Sigmoid colon (tissue), 7 donors: ENCODE results near the gene MMP19. TPM values are rescaled to one million over a fixed set of nuclear protein-coding genes. Genes with fewer than 3 reads are reported as not detected.

ENCODE experiments used
- DNase-seq: peaks from one replicate; pipeline ENCODE4 v3.0.0-alpha.2; 2019
- H3K27ac ChIP-seq, 4 donors: fragments of 200-600 bp; sonication (generic); one replicate each; pipeline ENCODE4 v1.5.1; 2016 to 2019; ENCODE audit warnings: mild to moderate bottlenecking in 1 of 4
- H3K27me3 ChIP-seq, 3 donors: fragments of 200-600 bp; sonication (generic); one replicate each; pipeline ENCODE4 v1.5.1; 2019; ENCODE audit warnings: mild to moderate bottlenecking in 1 of 3
- H3K36me3 ChIP-seq, 4 donors: fragments of 200-600 bp; sonication (generic); one replicate each; pipeline ENCODE4 v1.5.1; 2016 to 2019
- H3K4me1 ChIP-seq, 4 donors: fragments of 200-600 bp; sonication (generic); one replicate each; pipeline ENCODE4 v1.5.1; 2017 to 2019
- H3K4me3 ChIP-seq, 4 donors: fragments of 200-600 bp; sonication (generic); one replicate each; pipeline ENCODE4 v1.5.1; 2017 to 2019; ENCODE audit warnings: mild to moderate bottlenecking in 2 of 4, moderate library complexity in 1 of 4
- H3K9me3 ChIP-seq, 4 donors: fragments of 200-600 bp in 3 of 4; sonication (generic) in 3 of 4; one replicate each; pipeline versions ENCODE4 v1.5.1 to v1.6.1; 2013 to 2019
- EP300 ChIP-seq, 4 donors: sonication (generic); formaldehyde crosslinking; IDR thresholded peaks; one replicate each; pipeline ENCODE4 v1.6.1; 2017; ENCODE audit warnings: antibody characterized with exemption in 4 of 4
- POLR2A ChIP-seq, 2 donors: fragments of 450-650 bp; IDR thresholded peaks; one replicate each; pipeline ENCODE4 v1.6.1; 2016; ENCODE audit warnings: antibody characterized with exemption in 2 of 2, mild to moderate bottlenecking in 2 of 2, moderate library complexity in 2 of 2
- POLR2AphosphoS5 ChIP-seq, 4 donors: sonication (generic); formaldehyde crosslinking; IDR thresholded peaks; one replicate each; pipeline ENCODE4 v1.6.1; 2017; ENCODE audit warnings: antibody characterized with exemption in 4 of 4
- WGBS, 2 donors: extraction: QIAGEN DNeasy Blood & Tissue Kit; methylation state at CpG; one replicate each; pipeline ENCODE4 v1.1.7; 2013; 5-methylcytosine and 5-hydroxymethylcytosine counted together
- intact Hi-C: fragments of 100-400 bp; cut with DNase I; formaldehyde crosslinking; loops from one replicate; pipeline ENCODE4 v1.15.1; 2023
- polyA plus RNA-seq, 3 donors: library from polyadenylated mRNA; stranded (reverse); fragments of 200-250 nt; gene quantifications; one replicate each; pipeline ENCODE4 v1.2.3, GENCODE V29; 2013
- total RNA-seq, 4 donors: library from RNA; depleted of rRNA; stranded (reverse); fragments of >200 nt; gene quantifications; one replicate each; pipeline ENCODE4 v1.1.0, GENCODE V29; 2016
- TF ChIP-seq, protein P1 (sequence below), 4 experiments: fragments of 450-650 bp in 3 of 4; fragments of 200-600 bp in 1 of 4; IDR thresholded peaks; one replicate each; pipeline ENCODE4 v1.5.1; 2016 to 2019; ENCODE audit warnings: antibody characterized with exemption in 4 of 4, mild to moderate bottlenecking in 3 of 4, moderate library complexity in 2 of 4
- donor health status: healthy with polysubstance abuse.
- donor health status: Bipolar disorder and iron deficiency.
- donor health status: healthy.

Gene MMP19
- total and polyA plus RNA-seq, 7 donors = 1.2 to 18.0 (median 6.0) TPM

- intact Hi-C loops = loop anchor here (2.0 kb wide), 1 partner anchor 58 kb away; no protein-coding TSS in a partner anchor
- no peak for DNase-seq
- no peak overlapping the region for H3K27ac ChIP-seq
- H3K27me3 ChIP-seq = no peaks in the 10 kb centered on the region
- H3K4me3 ChIP-seq = no peak overlapping the region
- H3K4me1 ChIP-seq = no peaks in the 10 kb centered on the region
- H3K36me3 ChIP-seq = peaks cover 6 to 94% (median 39%) of the 10 kb centered on the region in 4 donors
- no peaks in the 10 kb centered on the region for H3K9me3 ChIP-seq
- TF ChIP-seq POLR2A (IDR thresholded peaks at IDR 0.05) (no peak), POLR2AphosphoS5 (IDR thresholded peaks at IDR 0.05) (no peak), EP300 (IDR thresholded peaks at IDR 0.05) (no peak)
- TF ChIP-seq, protein P1, sequence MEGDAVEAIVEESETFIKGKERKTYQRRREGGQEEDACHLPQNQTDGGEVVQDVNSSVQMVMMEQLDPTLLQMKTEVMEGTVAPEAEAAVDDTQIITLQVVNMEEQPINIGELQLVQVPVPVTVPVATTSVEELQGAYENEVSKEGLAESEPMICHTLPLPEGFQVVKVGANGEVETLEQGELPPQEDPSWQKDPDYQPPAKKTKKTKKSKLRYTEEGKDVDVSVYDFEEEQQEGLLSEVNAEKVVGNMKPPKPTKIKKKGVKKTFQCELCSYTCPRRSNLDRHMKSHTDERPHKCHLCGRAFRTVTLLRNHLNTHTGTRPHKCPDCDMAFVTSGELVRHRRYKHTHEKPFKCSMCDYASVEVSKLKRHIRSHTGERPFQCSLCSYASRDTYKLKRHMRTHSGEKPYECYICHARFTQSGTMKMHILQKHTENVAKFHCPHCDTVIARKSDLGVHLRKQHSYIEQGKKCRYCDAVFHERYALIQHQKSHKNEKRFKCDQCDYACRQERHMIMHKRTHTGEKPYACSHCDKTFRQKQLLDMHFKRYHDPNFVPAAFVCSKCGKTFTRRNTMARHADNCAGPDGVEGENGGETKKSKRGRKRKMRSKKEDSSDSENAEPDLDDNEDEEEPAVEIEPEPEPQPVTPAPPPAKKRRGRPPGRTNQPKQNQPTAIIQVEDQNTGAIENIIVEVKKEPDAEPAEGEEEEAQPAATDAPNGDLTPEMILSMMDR (IDR thresholded peaks at IDR 0.05) = peak; percentile 20 to 53 (median 32)
- 58 to 70% methylated on average over 5 of the region's 5 CpGs for WGBS, 2 donors
Measured at GRCh38 chr12:55797068-55797467, 45.7 kb downstream of the MMP19 start.

DNA sequence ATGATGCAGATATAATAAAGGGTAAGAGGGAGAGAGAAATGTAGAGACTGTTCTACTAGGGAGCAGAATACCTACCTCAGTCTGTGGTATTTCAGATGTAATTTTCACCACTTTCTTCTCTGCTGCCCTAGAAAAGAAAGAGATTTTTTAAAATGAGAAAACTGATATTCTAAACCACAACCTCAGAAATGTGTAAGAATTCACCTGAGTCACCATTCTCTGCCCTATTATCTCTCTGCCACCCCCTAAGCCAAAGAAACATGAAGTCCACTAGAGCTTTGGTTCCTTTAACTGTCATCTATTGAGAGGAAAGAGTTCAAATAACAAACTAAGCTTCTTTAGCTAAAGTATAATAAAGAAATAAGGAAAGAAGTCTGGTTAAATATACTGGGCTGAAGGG, 46.8 kb downstream of the MMP19 start:
- intact Hi-C loops = loop anchor here (2.0 kb wide), 1 partner anchor 57 kb away; no protein-coding TSS in a partner anchor
- Histone ChIP-seq H3K4me3 (no peak overlapping the region), H3K27me3 (no peaks in the 10 kb centered on the region), H3K4me1 (no peaks in the 10 kb centered on the region), H3K9me3 (no peaks in the 10 kb centered on the region), H3K27ac (no peak overlapping the region), H3K36me3 (peaks cover 6 to 94% (median 40%) of the 10 kb centered on the region in 4 donors)
- TF ChIP-seq POLR2A (IDR thresholded peaks at IDR 0.05) = no peak
- no peak for DNase-seq

DNA sequence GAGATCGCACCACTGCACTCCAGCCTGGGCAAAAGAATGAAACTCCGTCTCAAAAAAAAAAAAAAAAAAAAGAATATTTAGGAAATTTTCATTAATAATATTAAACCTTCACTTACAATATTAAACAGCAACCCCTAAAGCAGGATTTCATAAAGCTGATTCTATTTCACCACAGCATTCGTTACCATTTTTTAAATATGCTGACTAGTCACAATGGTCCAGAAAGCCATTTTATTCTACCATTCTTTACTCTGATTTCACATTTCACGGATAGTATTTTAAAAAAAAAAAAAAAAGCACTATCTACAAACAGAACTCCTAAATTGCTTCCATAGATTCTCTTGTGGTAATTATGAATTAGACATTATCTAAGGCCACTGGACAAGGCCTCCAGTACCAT, 52.8 kb downstream of the MMP19 start:
- Histone ChIP-seq H3K4me3 (no peak overlapping the region), H3K27me3 (no peaks in the 10 kb centered on the region), H3K36me3 (peaks cover 0 to 99% (median 48%) of the 10 kb centered on the region in 4 donors), H3K4me1 (no peaks in the 10 kb centered on the region), H3K9me3 (no peaks in the 10 kb centered on the region), H3K27ac (no peak overlapping the region)
- 93 to 95% methylated on average over 4 of the region's 4 CpGs for WGBS, 2 donors
- DNase-seq = no peak
- TF ChIP-seq, protein P1 (IDR thresholded peaks at IDR 0.05) = no peak
- no peak for TF ChIP-seq POLR2AphosphoS5 (IDR thresholded peaks at IDR 0.05)
- no peak for TF ChIP-seq EP300 (IDR thresholded peaks at IDR 0.05)
- no peak for TF ChIP-seq POLR2A (IDR thresholded peaks at IDR 0.05)
- intact Hi-C loops = no loop called here

DNA sequence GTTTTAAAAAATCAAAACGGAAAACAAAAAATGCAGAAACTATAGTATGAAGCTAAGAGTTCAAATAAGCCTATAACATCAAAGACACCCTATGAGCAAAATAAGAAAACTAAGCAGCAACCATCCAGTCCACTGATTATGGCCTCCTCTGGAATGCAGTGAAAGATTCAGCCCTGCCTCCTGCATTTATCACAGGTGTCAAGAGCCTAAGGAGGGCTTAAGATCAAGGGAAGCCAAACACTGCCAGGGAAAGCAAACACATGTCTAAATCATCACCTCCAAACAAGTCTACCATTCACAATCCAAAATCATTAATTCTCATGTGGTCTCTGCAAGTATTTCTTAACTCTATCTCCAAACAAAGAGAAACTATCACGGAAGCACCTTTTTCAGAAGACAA, 53.6 kb downstream of the MMP19 start:
- intact Hi-C loops = no loop called here
- H3K27ac ChIP-seq = no peak overlapping the region
- no peaks in the 10 kb centered on the region for H3K9me3 ChIP-seq
- peaks cover 0 to 99% (median 44%) of the 10 kb centered on the region in 4 donors for H3K36me3 ChIP-seq
- H3K4me3 ChIP-seq = no peak overlapping the region
- WGBS, 2 donors = 93 to 98% methylated on average over 2 of the region's 2 CpGs
- no peak for DNase-seq
- H3K4me1 ChIP-seq = no peaks in the 10 kb centered on the region
- H3K27me3 ChIP-seq = no peaks in the 10 kb centered on the region
- TF ChIP-seq, protein P1 (IDR thresholded peaks at IDR 0.05) = no peak
- TF ChIP-seq POLR2A (IDR thresholded peaks at IDR 0.05) = no peak
- no peak for TF ChIP-seq POLR2AphosphoS5 (IDR thresholded peaks at IDR 0.05)
- no peak for TF ChIP-seq EP300 (IDR thresholded peaks at IDR 0.05)

DNA sequence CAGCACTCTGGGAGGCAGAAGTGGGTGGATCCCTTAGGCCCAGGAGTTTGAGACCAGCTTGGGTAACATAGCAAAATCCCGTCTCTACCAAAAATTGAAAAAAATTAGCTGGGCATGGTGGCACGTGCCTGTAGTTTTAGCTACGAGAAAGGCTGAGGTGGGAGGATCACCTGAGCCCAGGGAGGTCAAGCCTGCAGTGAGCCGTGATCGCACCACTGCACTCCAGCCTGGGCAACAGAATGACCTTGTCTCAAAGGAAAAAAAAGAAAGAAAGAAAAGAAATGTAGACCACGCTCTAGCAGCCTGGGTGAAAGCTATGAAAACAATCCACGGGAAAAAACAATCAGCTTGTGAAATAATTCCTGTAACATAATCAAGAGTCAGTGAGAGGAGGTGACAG, 54.2 kb downstream of the MMP19 start:
- H3K4me3 ChIP-seq = no peak overlapping the region
- no peak overlapping the region for H3K27ac ChIP-seq
- intact Hi-C loops = no loop called here
- DNase-seq = no peak
- H3K36me3 ChIP-seq = peaks cover 0 to 99% (median 45%) of the 10 kb centered on the region in 4 donors
- TF ChIP-seq EP300 (IDR thresholded peaks at IDR 0.05) (no peak), POLR2AphosphoS5 (IDR thresholded peaks at IDR 0.05) (no peak), POLR2A (IDR thresholded peaks at IDR 0.05) (no peak)
- TF ChIP-seq, protein P1 (IDR thresholded peaks at IDR 0.05) = no peak
- WGBS, 2 donors = 97 to 98% methylated on average over 7 of the region's 7 CpGs
- H3K9me3 ChIP-seq = no peaks in the 10 kb centered on the region
- H3K4me1 ChIP-seq = no peaks in the 10 kb centered on the region
- no peaks in the 10 kb centered on the region for H3K27me3 ChIP-seq

Other genes starting within 250 kb of the MMP19 start
- gene OR10P1, start 206.0 kb downstream of the MMP19 start, total RNA-seq = not detected
- gene OR10P1, start 206.0 kb downstream of the MMP19 start, polyA plus RNA-seq = not detected
- 100 to 1,000 TPM in 3 of 4 donors, 10 to 100 TPM in 1; 66.6 to 588 (median 204) TPM for gene ITGA7, start 135.0 kb downstream of the MMP19 start, total RNA-seq
- 10 to 100 TPM in 1 of 3 donors, 1 to 10 TPM in 2; 1.8 to 21.0 (median 3.6) TPM for gene ITGA7, start 135.0 kb downstream of the MMP19 start, polyA plus RNA-seq
- gene BLOC1S1, start 126.9 kb downstream of the MMP19 start, total RNA-seq = 100 to 1,000 TPM; 173 to 356 (median 317) TPM
- 100 to 1,000 TPM; 329 to 655 (median 634) TPM for gene BLOC1S1, start 126.9 kb downstream of the MMP19 start, polyA plus RNA-seq
- gene RDH5, start 122.5 kb downstream of the MMP19 start, total RNA-seq = 10 to 100 TPM; 11.2 to 37.5 (median 32.1) TPM
- 10 to 100 TPM in 2 of 3 donors, 1 to 10 TPM in 1; 8.4 to 34.4 (median 27.1) TPM for gene RDH5, start 122.5 kb downstream of the MMP19 start, polyA plus RNA-seq
- 100 to 1,000 TPM; 670 to 933 (median 849) TPM for gene CD63, start 113.9 kb downstream of the MMP19 start, total RNA-seq
- 1,000 to 10,000 TPM in 1 of 3 donors, 100 to 1,000 TPM in 2; 450 to 1,058 (median 486) TPM for gene CD63, start 113.9 kb downstream of the MMP19 start, polyA plus RNA-seq
- gene GDF11, start 99.8 kb downstream of the MMP19 start, total RNA-seq = 10 to 100 TPM in 1 of 4 donors, 1 to 10 TPM in 3; 4.3 to 12.2 (median 4.6) TPM
- 1 to 10 TPM; 1.2 to 3.9 (median 2.4) TPM for gene GDF11, start 99.8 kb downstream of the MMP19 start, polyA plus RNA-seq
- 10 to 100 TPM; 49.0 to 81.9 (median 76.9) TPM for gene SARNP, start 25.2 kb downstream of the MMP19 start, total RNA-seq
- gene SARNP, start 25.2 kb downstream of the MMP19 start, polyA plus RNA-seq = 100 to 1,000 TPM in 2 of 3 donors, 10 to 100 TPM in 1; 93.1 to 106 (median 104) TPM
- gene ORMDL2, start 24.9 kb downstream of the MMP19 start, total RNA-seq = 10 to 100 TPM in 2 of 4 donors, 1 to 10 TPM in 2; 9.1 to 18.1 (median 12.0) TPM
- gene ORMDL2, start 24.9 kb downstream of the MMP19 start, polyA plus RNA-seq = 10 to 100 TPM; 18.0 to 64.6 (median 32.4) TPM
- 10 to 100 TPM; 19.0 to 31.3 (median 25.4) TPM for gene DNAJC14, start 13.3 kb downstream of the MMP19 start, total RNA-seq
- 10 to 100 TPM; 13.2 to 27.2 (median 14.4) TPM for gene DNAJC14, start 13.3 kb downstream of the MMP19 start, polyA plus RNA-seq
- gene PYM1, start 85.0 kb upstream of the MMP19 start, total RNA-seq = 10 to 100 TPM; 17.5 to 31.7 (median 27.6) TPM
- 10 to 100 TPM; 59.9 to 93.9 (median 65.5) TPM for gene PYM1, start 85.0 kb upstream of the MMP19 start, polyA plus RNA-seq
- 10 to 100 TPM; 21.4 to 76.4 (median 49.1) TPM for gene DGKA, start 88.2 kb upstream of the MMP19 start, total RNA-seq
- gene DGKA, start 88.2 kb upstream of the MMP19 start, polyA plus RNA-seq = 10 to 100 TPM; 43.0 to 97.8 (median 44.4) TPM
- 1 to 10 TPM in 1 of 4 donors, under 1 TPM in 1, not detected in 2; 0.71 to 1.3 TPM for gene PMEL, start 123.1 kb upstream of the MMP19 start, total RNA-seq
- gene PMEL, start 123.1 kb upstream of the MMP19 start, polyA plus RNA-seq = 1 to 10 TPM; 1.2 to 1.8 (median 1.7) TPM
- gene CDK2, start 123.9 kb upstream of the MMP19 start, total RNA-seq = 10 to 100 TPM; 11.4 to 27.7 (median 18.8) TPM
- gene CDK2, start 123.9 kb upstream of the MMP19 start, polyA plus RNA-seq = 10 to 100 TPM in 2 of 3 donors, 1 to 10 TPM in 1; 7.2 to 23.4 (median 11.1) TPM
- 100 to 1,000 TPM in 3 of 4 donors, 10 to 100 TPM in 1; 92.8 to 102 (median 101) TPM for gene RAB5B, start 131.1 kb upstream of the MMP19 start, total RNA-seq
- 100 to 1,000 TPM in 1 of 3 donors, 10 to 100 TPM in 2; 82.8 to 113 (median 83.5) TPM for gene RAB5B, start 131.1 kb upstream of the MMP19 start, polyA plus RNA-seq
- gene SUOX, start 154.3 kb upstream of the MMP19 start, total RNA-seq = 10 to 100 TPM; 20.9 to 51.0 (median 25.4) TPM
- 10 to 100 TPM in 2 of 3 donors, 1 to 10 TPM in 1; 8.4 to 16.1 (median 15.0) TPM for gene SUOX, start 154.3 kb upstream of the MMP19 start, polyA plus RNA-seq
- gene IKZF4, start 178.1 kb upstream of the MMP19 start, total RNA-seq = 10 to 100 TPM in 1 of 4 donors, 1 to 10 TPM in 3; 2.3 to 23.8 (median 4.9) TPM
- gene IKZF4, start 178.1 kb upstream of the MMP19 start, polyA plus RNA-seq = 1 to 10 TPM in 2 of 3 donors, under 1 TPM in 1; 0.92 to 2.4 (median 1.2) TPM
- gene RPS26, start 199.0 kb upstream of the MMP19 start, total RNA-seq = 1,000 to 10,000 TPM in 2 of 4 donors, 100 to 1,000 TPM in 2; 130 to 3,746 (median 1,580) TPM
- gene RPS26, start 199.0 kb upstream of the MMP19 start, polyA plus RNA-seq = 1,000 to 10,000 TPM; 1,901 to 2,147 (median 2,067) TPM
- gene ERBB3, start 237.2 kb upstream of the MMP19 start, total RNA-seq = 10 to 100 TPM; 10.2 to 21.4 (median 19.0) TPM
- 10 to 100 TPM; 31.8 to 69.8 (median 37.0) TPM for gene ERBB3, start 237.2 kb upstream of the MMP19 start, polyA plus RNA-seq